HPDE6-E6E7 (cell line): ENCODE data around the gene CNTN3.

Experiments
- DNase-seq: peaks from one replicate; pipeline ENCODE4 v3.0.0; 2011; ENCODE audit warnings: missing footprints; ENCODE audit errors: extremely low spot score

The CNTN3 gene

GRCh38 chr3:74614107-74614967, at the start of gene CNTN3:
CNTN3 (minus strand) TSS chr3:74614659; CDS start chr3:74521112, 93,547 bp downstream.
- no peak for DNase-seq

- no peak for DNase-seq
These were observed 48.7 kb upstream of the CNTN3 start for GRCh38 chr3:74663178-74663577.

- no peak for DNase-seq
These were observed 47.2 kb upstream of the CNTN3 start for GRCh38 chr3:74661672-74662071.

- DNase-seq: no peak
These were observed 37.4 kb upstream of the CNTN3 start for GRCh38 chr3:74651885-74652284.

GRCh38 chr3:74651292-74651691, 36.8 kb upstream of the CNTN3 start:
- DNase-seq: no peak

- no peak for DNase-seq
These were observed 33.6 kb upstream of the CNTN3 start for GRCh38 chr3:74648107-74648506.

- no peak for DNase-seq
These were observed 31.6 kb upstream of the CNTN3 start for GRCh38 chr3:74646094-74646493.

- DNase-seq: no peak
These were observed 29.2 kb upstream of the CNTN3 start for GRCh38 chr3:74643636-74644035.

- no peak for DNase-seq
These were observed 28.4 kb upstream of the CNTN3 start for GRCh38 chr3:74642876-74643275.

- DNase-seq: no peak
These were observed 25.8 kb upstream of the CNTN3 start for GRCh38 chr3:74640211-74640610.

GRCh38 chr3:74639681-74640080, 25.2 kb upstream of the CNTN3 start:
- no peak for DNase-seq

- DNase-seq: no peak
These were observed 22.5 kb upstream of the CNTN3 start for GRCh38 chr3:74636981-74637380.

- no peak for DNase-seq
These were observed 18.6 kb upstream of the CNTN3 start for GRCh38 chr3:74633021-74633420.

- DNase-seq: no peak
These were observed 17.1 kb upstream of the CNTN3 start for GRCh38 chr3:74631351-74632140.

GRCh38 chr3:74630602-74631001, 16.1 kb upstream of the CNTN3 start:
- DNase-seq: no peak

GRCh38 chr3:74626011-74626410, 11.6 kb upstream of the CNTN3 start:
- no peak for DNase-seq

- DNase-seq: no peak
These were observed 9.8 kb upstream of the CNTN3 start for GRCh38 chr3:74624301-74624700.

- no peak for DNase-seq
These were observed 8.9 kb upstream of the CNTN3 start for GRCh38 chr3:74623261-74623836.

GRCh38 chr3:74621581-74621980, 7.1 kb upstream of the CNTN3 start:
- DNase-seq: no peak

- DNase-seq: no peak
These were observed 3.3 kb upstream of the CNTN3 start for GRCh38 chr3:74617776-74618175.

- no peak for DNase-seq
These were observed 845 bp downstream of the CNTN3 start for GRCh38 chr3:74613521-74614106.

- no peak for DNase-seq
These were observed 1.4 kb downstream of the CNTN3 start for GRCh38 chr3:74613060-74613459.
